Superior temporal gyrus (tissue), 1 donor: ENCODE results near the gene EIF2B4.
A peak's percentile ranks its signal among the peaks of the same experiment; 100 is the strongest.

Experiments used
- DNase-seq: peaks from one replicate; pipeline ENCODE4 v3.0.0-alpha.2; 2016; ENCODE audit errors: extremely low spot score

EIF2B4 gene

DNA sequence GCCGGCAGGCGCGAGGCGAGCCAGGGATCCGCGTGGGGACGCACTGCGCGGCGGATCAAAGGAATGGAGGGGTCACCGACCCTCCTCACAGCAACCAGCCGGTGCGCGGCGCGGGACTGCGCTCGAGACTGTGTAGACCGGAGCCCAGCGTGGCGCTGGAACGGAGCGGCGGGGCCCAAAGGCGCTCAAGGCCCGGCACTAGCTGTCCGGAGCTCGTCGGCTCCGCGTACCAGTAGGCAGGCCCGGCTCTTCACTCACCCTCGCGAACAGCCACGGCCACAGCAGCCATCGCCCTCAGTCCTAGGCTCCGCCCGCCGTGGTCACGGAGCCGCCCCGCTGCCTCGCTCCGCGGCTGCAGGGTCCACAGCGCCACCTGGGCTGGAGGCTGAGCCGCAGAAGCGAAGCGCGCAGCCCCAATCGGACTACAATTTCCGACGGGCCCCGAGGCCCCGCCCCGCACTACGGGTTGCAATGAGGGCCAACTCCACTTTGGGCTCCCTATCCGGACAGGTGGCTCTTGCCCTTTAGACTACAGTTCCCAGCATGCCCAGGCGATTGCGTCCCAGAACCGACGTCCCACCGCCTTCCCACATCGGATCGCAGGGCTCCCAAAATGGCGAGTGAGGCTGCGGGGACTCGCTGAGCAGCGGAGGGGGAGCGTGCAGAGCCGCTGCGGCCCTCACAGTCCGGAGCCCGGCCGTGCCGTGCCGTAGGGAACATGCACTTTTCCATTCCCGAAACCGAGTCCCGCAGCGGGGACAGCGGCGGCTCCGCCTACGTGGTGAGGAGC lies at the start of gene EIF2B4, which contains the start of gene SNX17:
TSS of gene EIF2B4 (minus strand) at position 313 of the 790 bp plus-strand sequence. CDS start at position 289, 24 bp downstream.
TSS of gene SNX17 (plus strand) at position 591 of the 790 bp plus-strand sequence. CDS start at position 719, 128 bp downstream.
- peak; percentile 99 for DNase-seq

DNA sequence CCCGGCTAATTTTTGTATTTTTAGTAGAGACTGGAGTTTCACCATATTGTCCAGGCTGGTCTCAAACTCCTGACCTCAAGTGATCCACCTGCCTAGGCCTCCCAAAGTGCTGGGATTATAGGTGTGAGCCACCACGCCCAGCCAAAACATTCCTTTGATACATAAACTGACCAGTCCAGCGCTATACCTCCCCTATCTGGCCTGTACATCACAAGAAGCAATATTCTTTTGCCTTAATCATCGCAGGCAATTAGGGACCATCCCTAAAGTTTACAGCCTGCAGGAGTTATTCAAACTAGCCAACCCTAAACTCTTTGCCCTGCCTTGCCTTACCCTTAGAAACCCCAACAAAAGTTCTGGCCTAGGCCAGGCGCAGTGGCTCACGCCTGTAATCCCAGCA lies 46.0 kb upstream of the EIF2B4 start:
- DNase-seq = no peak

DNA sequence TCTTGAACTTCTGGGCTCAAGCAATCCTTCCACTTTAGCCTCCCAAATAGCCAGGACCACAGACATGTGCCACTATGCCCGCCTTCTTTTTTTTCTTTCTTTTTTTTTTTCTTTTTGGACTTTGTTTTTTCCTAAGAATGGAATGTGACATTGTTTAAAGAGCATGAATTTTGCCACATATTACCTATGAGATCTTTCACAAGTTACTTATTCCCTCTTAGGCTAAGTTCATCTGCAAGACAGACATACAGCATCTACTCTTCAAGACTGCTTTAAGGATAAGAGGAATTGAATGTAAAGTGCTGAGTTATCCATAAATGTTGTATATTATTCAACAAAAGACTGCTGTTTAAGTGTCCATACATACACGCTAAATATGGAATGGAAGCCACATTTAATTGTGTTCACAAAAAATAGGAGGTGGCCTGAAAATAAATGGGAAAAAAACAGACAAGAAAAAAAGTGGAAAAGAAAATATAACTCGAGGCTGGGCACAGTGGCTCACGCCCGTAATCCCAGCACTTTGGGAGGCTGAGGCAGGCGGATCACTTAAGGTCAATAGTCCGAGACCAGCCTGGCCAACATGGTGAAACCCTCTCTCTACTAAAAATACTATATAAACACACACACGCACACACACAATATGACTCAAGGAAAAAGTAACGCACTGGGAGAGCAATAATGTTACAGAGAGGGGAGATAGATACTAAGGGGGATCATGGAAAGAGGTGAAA lies 42.4 kb upstream of the EIF2B4 start:
- no peak for DNase-seq

- peak; percentile 94 for DNase-seq
These were observed 39.4 kb upstream of the EIF2B4 start, which contains the start of gene PPM1G for GRCh38 chr2:27409321-27410073. Gene PPM1G (minus strand): TSS chr2:27409591. CDS start chr2:27409422, 169 bp downstream.

DNA sequence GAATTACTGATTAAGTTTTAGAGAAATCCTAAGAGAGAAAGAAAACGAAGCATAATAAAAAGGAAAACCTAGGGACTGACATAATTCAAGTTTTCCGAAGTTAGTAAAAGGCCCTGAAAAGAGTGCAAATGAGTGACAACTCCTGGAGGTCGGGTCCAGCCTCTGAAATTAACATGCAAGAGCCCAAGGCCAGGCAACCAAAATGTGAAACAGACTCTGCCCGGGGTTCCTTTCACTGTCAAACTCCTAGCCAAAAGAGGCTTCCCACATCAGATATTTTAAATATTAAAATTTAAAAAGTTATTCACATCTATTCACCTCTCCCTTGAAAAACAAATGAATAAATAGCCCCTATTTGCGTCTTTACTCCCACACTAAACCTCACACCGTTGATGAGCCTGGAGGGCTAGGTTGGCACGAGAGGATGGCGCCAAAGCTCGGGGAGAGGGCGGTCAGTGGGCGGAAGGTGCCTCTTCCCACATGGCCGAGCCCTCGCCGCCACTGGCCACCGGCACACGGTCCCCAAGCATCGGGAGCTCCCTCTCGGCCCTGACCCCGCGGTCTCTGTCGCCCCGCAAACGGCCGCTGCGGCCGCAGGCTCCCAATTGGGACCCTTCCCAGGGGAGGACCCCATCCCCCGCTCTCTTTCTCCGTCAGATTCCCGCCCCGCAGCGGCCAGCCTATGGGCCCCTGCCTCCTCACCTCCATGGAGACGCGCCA lies 38.6 kb upstream of the EIF2B4 start:
- DNase-seq = no peak

GRCh38 chr2:27407798-27408491 lies 37.8 kb upstream of the EIF2B4 start:
- peak; percentile 59 for DNase-seq

DNA sequence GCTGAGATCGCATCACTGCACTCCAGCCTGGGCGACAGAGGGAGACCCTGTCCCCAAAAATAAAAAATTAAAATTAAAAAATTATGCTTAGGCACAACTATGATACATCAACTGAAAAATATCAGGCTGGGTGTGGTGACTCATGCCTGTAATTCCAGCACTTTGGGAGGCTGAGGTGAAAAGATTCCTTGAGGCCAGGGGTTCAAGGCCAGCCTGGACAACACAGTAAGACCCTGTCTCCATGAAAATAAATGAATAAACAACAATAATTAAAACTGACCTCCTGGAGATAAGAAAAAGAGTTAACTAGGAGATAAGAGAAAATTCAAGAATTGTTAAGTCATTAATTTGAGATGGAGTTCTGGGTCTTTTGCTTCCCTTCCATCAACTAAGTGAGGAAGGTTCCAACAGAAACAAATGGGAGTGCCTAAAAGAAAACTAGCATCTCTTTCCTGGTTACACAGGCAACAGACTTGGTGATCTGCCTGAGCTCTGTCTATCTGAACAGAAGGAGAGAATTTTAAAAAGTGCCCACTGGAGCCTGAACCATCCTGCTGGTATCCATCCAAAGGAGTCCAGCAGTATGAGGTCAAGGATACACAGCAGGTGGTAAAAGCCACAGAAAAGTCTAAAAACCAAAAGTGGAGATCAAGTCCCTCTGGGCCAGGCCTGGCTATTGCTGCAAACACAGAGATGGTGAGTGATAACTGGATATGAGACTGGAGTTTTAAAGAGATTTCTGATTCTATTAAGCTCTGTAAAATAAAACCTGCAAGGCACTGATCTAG lies 30.4 kb upstream of the EIF2B4 start:
- DNase-seq = no peak

DNA sequence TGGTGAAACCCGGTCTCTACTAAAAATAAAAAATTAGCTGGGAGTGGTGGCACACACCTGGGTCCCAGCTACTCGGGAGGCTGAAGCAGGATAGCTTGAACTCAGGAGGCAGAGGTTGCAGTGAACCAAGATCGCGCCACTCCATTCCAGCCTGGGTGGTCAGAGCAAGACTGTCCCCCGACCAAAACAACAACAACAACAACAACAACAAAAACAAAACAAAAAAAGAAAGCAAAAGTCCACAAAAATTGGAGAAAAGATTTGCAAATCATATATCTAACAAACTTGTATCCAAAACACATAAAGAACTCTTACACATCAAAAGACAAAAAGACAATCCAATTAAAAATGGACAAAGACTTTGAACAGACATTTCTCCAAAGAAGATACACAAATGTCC lies 28.8 kb upstream of the EIF2B4 start:
- no peak for DNase-seq

DNA sequence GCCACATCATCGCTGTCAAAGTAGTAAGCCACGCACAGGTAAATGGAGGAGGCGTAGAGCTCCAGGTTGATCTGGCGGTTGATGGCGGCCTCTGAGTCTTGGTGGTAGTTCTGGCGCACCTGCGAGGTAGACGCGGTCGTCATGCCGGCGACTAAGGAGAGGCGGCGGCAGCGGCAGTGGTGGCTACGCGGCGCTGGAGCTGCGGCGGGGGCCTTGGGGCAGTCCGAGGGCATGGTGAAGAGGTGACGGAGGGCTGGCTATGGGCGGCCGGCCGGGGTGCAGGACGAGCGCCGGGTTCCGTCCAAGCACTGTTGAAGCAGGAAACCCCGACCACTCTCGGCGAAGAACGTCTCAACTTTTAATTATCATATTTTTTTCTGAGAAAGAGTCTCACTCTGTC lies 23.1 kb upstream of the EIF2B4 start:
- DNase-seq = no peak

DNA sequence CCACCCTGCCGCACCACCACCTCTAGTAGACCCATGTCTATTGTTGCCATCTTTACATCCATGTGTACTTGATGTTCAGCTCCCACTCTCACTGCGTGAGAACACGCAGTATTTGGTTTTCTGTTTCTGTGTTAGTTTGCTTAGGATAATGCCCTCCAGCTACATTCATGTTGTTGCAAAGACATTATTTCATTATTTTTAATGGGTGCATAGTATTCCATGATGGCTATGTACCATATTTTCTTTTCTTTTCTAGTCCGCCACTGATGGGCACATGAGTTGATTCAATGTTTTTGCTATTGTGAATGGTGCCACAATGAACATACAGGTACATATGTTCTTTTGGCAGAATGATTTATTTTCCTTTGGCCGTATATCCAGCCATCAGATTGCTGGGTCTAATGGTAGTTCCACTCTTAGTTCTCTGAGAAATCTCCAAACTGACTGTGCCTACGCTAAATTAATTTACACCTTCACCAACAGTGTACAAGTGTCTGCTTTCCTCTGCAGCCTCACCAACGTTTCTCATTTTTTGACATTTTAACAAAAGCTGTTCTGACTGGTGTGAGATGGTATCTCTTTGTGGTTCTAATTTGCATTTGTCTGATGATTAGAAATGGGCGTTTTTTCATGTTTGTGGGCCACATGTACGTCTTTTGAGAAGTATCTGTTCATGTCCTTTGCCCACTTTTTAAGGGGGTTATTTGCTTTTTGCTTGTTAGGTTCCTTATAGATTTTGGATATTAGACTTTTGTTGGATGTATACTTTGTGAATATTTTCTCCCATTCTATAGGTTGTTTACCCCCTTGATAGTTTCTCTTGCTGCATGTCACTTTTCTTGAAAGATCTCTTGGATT lies 20.9 kb upstream of the EIF2B4 start:
- DNase-seq = no peak

- DNase-seq = no peak
These were observed 11.5 kb upstream of the EIF2B4 start for GRCh38 chr2:27381577-27382181.

- DNase-seq = peak; percentile 98
These were observed 10.7 kb upstream of the EIF2B4 start, which contains the start of gene ZNF513 for GRCh38 chr2:27380626-27381545. Gene ZNF513 (minus strand): TSS chr2:27380734. CDS start chr2:27380526, 208 bp downstream.

GRCh38 chr2:27379836-27380625 lies 9.9 kb upstream of the EIF2B4 start:
- peak; percentile 42 for DNase-seq

DNA sequence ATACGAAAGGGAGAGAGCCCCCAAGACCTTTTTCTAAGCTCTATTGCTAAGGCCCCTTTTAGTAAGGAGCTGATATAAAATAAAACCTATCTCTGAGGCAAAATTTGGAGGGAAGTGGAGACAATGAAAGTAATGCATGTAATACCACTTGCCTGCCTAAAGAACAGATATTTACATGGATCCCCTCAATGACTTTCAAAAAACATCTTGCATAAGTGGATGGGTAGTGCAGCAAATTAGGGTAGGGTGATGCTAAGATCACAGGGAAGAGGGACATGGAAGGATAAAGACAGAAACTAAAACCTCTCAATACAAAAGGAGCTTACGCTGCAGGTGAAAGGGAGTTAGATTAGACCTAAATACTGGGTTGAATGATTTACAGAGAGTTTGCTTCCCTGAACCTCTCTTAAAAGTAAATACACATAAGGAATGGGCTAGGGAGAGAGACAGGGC lies 9.3 kb upstream of the EIF2B4 start:
- DNase-seq = peak; percentile 11

DNA sequence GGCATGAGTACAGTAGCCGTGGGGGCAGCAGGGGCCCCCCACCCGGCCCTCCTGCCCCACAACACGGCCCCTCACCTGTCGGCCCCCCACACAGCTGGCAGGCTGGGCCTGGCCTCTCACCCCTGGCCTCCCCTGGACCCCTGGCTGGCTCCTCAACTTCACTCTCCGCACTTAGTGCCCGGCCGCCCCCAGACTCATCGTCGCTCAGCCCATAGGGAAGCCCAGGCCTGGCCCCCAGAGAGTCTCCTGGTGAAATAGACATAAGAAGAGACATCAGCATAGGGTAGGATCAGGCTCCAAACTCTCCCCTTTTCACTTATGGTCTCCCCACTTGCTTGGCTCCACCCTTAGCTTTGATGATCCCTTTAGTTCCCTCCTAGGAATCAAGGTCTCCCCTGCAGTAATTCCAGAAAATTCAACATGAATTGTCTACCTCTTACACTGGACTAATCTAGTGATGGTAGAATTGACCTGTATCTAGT lies 8.7 kb upstream of the EIF2B4 start:
- DNase-seq = no peak

DNA sequence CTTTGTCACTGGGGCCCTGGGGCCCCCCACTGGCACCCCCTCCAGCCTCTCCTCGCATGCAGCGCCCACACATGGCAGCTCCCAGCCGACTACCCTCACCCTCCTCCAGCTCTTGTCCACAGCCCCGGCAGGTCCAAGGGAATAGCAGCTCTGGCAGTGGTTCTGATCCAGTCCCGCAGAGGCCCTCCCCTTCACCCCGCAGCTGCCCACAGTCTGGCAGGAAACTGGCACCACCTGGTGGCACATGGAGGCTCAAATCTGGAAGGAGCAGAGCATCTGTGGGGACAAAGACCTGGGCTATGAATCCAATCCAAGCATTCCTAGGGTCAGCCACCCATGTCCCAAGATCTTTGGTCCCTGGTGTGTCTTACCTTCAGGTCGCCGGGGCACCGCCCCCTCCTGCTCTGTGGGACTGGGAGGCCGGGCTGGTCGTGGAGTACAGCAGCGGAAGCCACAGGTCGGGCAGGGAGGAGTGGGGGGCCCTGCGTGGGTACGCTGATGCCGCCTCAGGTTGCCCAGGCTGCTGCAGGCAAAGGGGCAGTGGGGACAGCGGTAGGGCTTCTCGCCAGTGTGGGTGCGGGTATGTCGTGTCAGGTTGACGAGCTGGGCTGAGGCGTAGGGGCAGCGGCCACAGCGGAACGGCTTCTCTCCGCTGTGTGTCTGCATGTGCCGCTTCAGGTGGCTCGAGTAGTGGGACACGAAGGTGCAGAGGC lies 8.1 kb upstream of the EIF2B4 start:
- no peak for DNase-seq
